Mesenchymal stem cell (in vitro differentiated cells and primary cell): ENCODE results near the gene TMPRSS6.

Experiments
- DNase-seq: peaks from one replicate; pipeline ENCODE4 v3.0.0-alpha.2; 2013
- H2AFZ ChIP-seq: one replicate; pipeline ENCODE4 v1.6.1; 2013; ENCODE audit warnings: low read depth, mild to moderate bottlenecking, control low read depth, inconsistent platforms, low read length, moderate library complexity
- H2AK5ac ChIP-seq: 2 replicates; pipeline ENCODE4 v1.6.1; 2013; ENCODE audit warnings: low read length, moderate library complexity, mild to moderate bottlenecking, inconsistent platforms; ENCODE audit not compliant: severe bottlenecking
- H2BK120ac ChIP-seq: one replicate; pipeline ENCODE4 v1.6.1; 2013; ENCODE audit warnings: low read depth, mild to moderate bottlenecking, inconsistent platforms, low read length, moderate library complexity
- H2BK12ac ChIP-seq, 2 experiments: one replicate each; pipeline ENCODE4 v1.6.1; 2013; ENCODE audit warnings: inconsistent platforms in 2 of 2, low read length in 2 of 2, mild to moderate bottlenecking in 2 of 2, moderate library complexity in 2 of 2, control low read depth in 1 of 2
- H2BK15ac ChIP-seq: one replicate; pipeline ENCODE4 v1.6.1; 2013; ENCODE audit warnings: mild to moderate bottlenecking, low read depth, inconsistent platforms; ENCODE audit not compliant: poor library complexity, severe bottlenecking
- H2BK5ac ChIP-seq: 2 replicates; pipeline ENCODE4 v1.6.1; 2013; ENCODE audit warnings: low read depth, mild to moderate bottlenecking, low read length, control low read depth, inconsistent platforms; ENCODE audit not compliant: poor library complexity, severe bottlenecking
- H3K14ac ChIP-seq, 2 experiments: one replicate each; pipeline ENCODE4 v1.6.1; 2013; ENCODE audit warnings: inconsistent platforms in 2 of 2, low read length in 2 of 2, control low read depth in 1 of 2, mild to moderate bottlenecking in 1 of 2, moderate library complexity in 1 of 2
- H3K18ac ChIP-seq, 2 experiments: one replicate each; pipeline ENCODE4 v1.6.1; 2013; ENCODE audit warnings: inconsistent platforms in 2 of 2, low read length in 2 of 2, control low read depth in 1 of 2, low read depth in 1 of 2, mild to moderate bottlenecking in 1 of 2
- H3K23ac ChIP-seq, 2 experiments: one replicate each; pipeline ENCODE4 v1.6.1; 2013; ENCODE audit warnings: inconsistent platforms in 2 of 2, low read length in 2 of 2, mild to moderate bottlenecking in 2 of 2, moderate library complexity in 2 of 2, control low read depth in 1 of 2
- H3K27ac ChIP-seq: 2 replicates; pipeline ENCODE4 v1.5.1; 2013; ENCODE audit warnings: mild to moderate bottlenecking, moderate library complexity, low read length, control low read depth, inconsistent platforms; ENCODE audit not compliant: poor library complexity, severe bottlenecking
- H3K27me3 ChIP-seq, 2 experiments: 2 replicates each; pipeline versions ENCODE4 v1.6.1 to v1.7.0; 2013; ENCODE audit warnings: low read length in 2 of 2, mild to moderate bottlenecking in 2 of 2, moderate library complexity in 2 of 2, control low read depth in 1 of 2, inconsistent platforms in 1 of 2; ENCODE audit not compliant: control insufficient read depth in 1 of 2, insufficient read depth in 1 of 2
- H3K36me3 ChIP-seq, 2 experiments: 2 replicates each; pipeline versions ENCODE4 v1.6.1 to v1.7.0; 2013; ENCODE audit warnings: low read length in 2 of 2, control low read depth in 1 of 2, inconsistent platforms in 1 of 2, low read depth in 1 of 2, mild to moderate bottlenecking in 1 of 2; ENCODE audit not compliant: insufficient read depth in 2 of 2, control insufficient read depth in 1 of 2
- H3K4ac ChIP-seq, 2 experiments: one replicate each; pipeline ENCODE4 v1.6.1; 2013; ENCODE audit warnings: inconsistent platforms in 2 of 2, low read length in 2 of 2, mild to moderate bottlenecking in 2 of 2, moderate library complexity in 2 of 2, control low read depth in 1 of 2, low read depth in 1 of 2
- H3K4me1 ChIP-seq: 2 replicates; pipeline ENCODE4 v1.6.1; 2013; ENCODE audit warnings: low read depth, low read length, control low read depth; ENCODE audit not compliant: control insufficient read depth, insufficient read depth
- H3K4me2 ChIP-seq: 2 replicates; pipeline ENCODE4 v1.6.1; 2013; ENCODE audit warnings: low read length, mild to moderate bottlenecking, inconsistent platforms; ENCODE audit not compliant: poor library complexity, severe bottlenecking
- H3K4me3 ChIP-seq, 2 experiments: 2 replicates each; pipeline versions ENCODE4 v1.5.1 to v1.7.0; 2013; ENCODE audit warnings: low read length in 2 of 2, mild to moderate bottlenecking in 2 of 2, control low read depth in 1 of 2, low read depth in 1 of 2; ENCODE audit not compliant: insufficient read depth in 1 of 2
- H3K79me1 ChIP-seq: replicated peaks from 2 replicates; pipeline ENCODE4 v1.6.1; 2013; ENCODE audit warnings: mild to moderate bottlenecking, control low read depth, low read length, inconsistent platforms; ENCODE audit not compliant: poor library complexity, severe bottlenecking
- H3K9ac ChIP-seq: 2 replicates; pipeline ENCODE4 v1.7.0; 2013; ENCODE audit warnings: mild to moderate bottlenecking, low read length, moderate library complexity
- H3K9me3 ChIP-seq: 2 replicates; pipeline ENCODE4 v1.7.0; 2013; ENCODE audit warnings: mild to moderate bottlenecking, low read length; ENCODE audit not compliant: control insufficient read depth
- H4K8ac ChIP-seq: one replicate; pipeline ENCODE4 v1.6.1; 2013; ENCODE audit warnings: inconsistent platforms, mild to moderate bottlenecking, low read length, moderate library complexity
- H4K91ac ChIP-seq: one replicate; pipeline ENCODE4 v1.6.1; 2013; ENCODE audit warnings: mild to moderate bottlenecking, low read length, inconsistent platforms
- whole genome bisulfite sequencing: methylation state at CpG from one replicate; pipeline ENCODE4 v1.1.7; 2013; ENCODE audit warnings: mixed read lengths; 5-methylcytosine and 5-hydroxymethylcytosine counted together

TMPRSS6 gene

DNA sequence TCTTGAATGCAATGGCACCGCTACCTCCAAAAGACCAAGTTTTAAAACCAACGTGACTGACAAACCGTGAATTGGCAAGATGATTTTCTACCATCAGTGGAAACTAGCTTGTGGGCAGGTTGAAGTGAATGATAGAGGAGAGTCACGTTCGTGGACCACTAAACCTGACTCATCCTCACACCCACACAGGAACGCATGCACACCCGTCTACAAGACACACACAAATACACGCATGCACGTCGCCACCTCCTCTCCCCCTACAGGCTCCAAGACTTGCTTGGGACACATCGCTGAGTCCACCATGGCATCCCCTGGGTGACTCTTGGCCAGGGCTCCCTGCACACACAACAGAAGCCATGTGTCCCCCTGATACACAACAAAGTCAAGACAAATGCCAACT is 14.4 kb downstream of the TMPRSS6 start:
- no peak overlapping the region for H2AK5ac ChIP-seq
- H2BK120ac ChIP-seq: no peak overlapping the region
- H3K36me3 ChIP-seq: no peaks in the 10 kb centered on the region
- H3K14ac ChIP-seq: no peak overlapping the region
- peaks cover 45 to 73% of the 10 kb centered on the region in 2 experiments for H3K27me3 ChIP-seq
- H3K9me3 ChIP-seq: no peaks in the 10 kb centered on the region
- no peak overlapping the region for H3K23ac ChIP-seq
- H2BK12ac ChIP-seq: no peak overlapping the region
- H2BK15ac ChIP-seq: no peak overlapping the region
- 87% methylated on average over 9 of the region's 11 CpGs for WGBS
- no peaks in the 10 kb centered on the region for H3K79me1 ChIP-seq
- DNase-seq: no peak
- H3K18ac ChIP-seq: no peak overlapping the region
- no peak overlapping the region for H3K9ac ChIP-seq
- no peak overlapping the region for H3K4me2 ChIP-seq
- H3K27ac ChIP-seq: no peak overlapping the region
- H4K91ac ChIP-seq: no peak overlapping the region
- H2BK5ac ChIP-seq: no peak overlapping the region
- no peak overlapping the region for H4K8ac ChIP-seq
- no peaks in the 10 kb centered on the region for H3K4me1 ChIP-seq
- H3K4ac ChIP-seq: no peak overlapping the region
- H2AFZ ChIP-seq: no peak overlapping the region
- H3K4me3 ChIP-seq: no peak overlapping the region

- Histone ChIP-seq H3K9me3 (no peaks in the 10 kb centered on the region), H3K9ac (no peak overlapping the region), H4K8ac (no peak overlapping the region), H2BK15ac (no peak overlapping the region), H3K79me1 (no peaks in the 10 kb centered on the region), H4K91ac (no peak overlapping the region), H2BK5ac (no peak overlapping the region), H3K27ac (no peak overlapping the region), H2BK120ac (no peak overlapping the region), H3K23ac (no peak overlapping the region), H3K4me2 (no peak overlapping the region), H3K4me3 (no peak overlapping the region), H3K4me1 (no peaks in the 10 kb centered on the region), H3K36me3 (no peaks in the 10 kb centered on the region), H2BK12ac (no peak overlapping the region), H3K14ac (no peak overlapping the region), H3K4ac (no peak overlapping the region), H2AFZ (no peak overlapping the region), H3K27me3 (peaks cover 50 to 69% of the 10 kb centered on the region in 2 experiments), H3K18ac (no peak overlapping the region), H2AK5ac (no peak overlapping the region)
- no peak for DNase-seq
- WGBS: 57% methylated on average over 1 of the region's 1 CpG
Measured at GRCh38 chr22:37094239-37094638, 15.3 kb downstream of the TMPRSS6 start.

DNA sequence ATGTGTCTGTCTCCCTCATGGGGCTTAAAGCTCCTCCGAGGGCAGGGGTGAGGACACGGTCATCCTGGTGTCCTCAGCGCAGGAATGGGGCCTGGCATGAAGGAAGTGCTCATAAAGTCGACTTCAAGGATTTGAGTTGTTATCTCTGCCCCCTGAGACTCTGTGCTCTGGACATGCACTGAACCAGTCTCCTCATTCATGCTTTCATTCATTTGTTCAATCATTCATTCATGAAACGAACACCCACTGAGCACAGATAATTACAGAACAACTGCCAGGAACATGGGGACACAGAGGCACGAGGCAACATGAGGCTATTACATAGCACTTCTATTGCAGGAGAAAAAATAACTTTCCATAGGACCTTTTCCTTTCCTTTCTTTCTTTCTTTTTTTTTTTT is 16.5 kb downstream of the TMPRSS6 start:
- Histone ChIP-seq H3K9ac (no peak overlapping the region), H2AK5ac (no peak overlapping the region), H3K4ac (no peak overlapping the region), H4K91ac (no peak overlapping the region), H3K14ac (no peak overlapping the region), H2BK12ac (no peak overlapping the region), H3K4me1 (no peaks in the 10 kb centered on the region), H2BK5ac (no peak overlapping the region), H2BK120ac (no peak overlapping the region), H3K4me2 (no peak overlapping the region), H3K27ac (no peak overlapping the region), H3K79me1 (no peaks in the 10 kb centered on the region), H3K36me3 (no peaks in the 10 kb centered on the region), H3K23ac (no peak overlapping the region), H2BK15ac (no peak overlapping the region), H3K9me3 (no peaks in the 10 kb centered on the region), H3K4me3 (no peak overlapping the region), H3K27me3 (peaks cover 43 to 69% of the 10 kb centered on the region in 2 experiments), H2AFZ (no peak overlapping the region), H3K18ac (no peak overlapping the region), H4K8ac (no peak overlapping the region)
- WGBS: 74% methylated on average over 6 of the region's 6 CpGs
- DNase-seq: no peak

DNA sequence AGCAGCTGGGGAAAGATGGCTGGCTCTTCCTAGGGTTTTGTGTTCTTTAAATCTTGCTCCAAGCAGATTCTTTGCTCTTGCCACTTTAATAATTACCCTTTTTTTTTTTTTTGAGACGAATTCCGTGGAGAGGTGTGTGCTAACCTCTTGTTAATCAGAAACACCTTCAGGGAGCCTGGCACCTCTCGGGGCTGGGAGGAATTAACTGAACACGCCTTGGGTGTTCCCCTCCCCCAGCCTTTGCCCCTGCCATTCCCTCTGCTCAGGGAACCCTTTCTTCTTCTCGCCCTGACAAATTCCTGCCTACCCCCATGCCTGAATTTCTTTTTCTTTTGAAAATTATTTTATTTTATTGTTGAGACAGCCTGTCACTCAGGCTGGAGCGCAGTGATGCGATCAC is 17.5 kb downstream of the TMPRSS6 start:
- H2AK5ac ChIP-seq: no peak overlapping the region
- WGBS: 74% methylated on average over 6 of the region's 7 CpGs
- no peak overlapping the region for H3K9ac ChIP-seq

More for the DNA sequence above, 17.5 kb downstream of the TMPRSS6 start:
- no peak overlapping the region for H2BK120ac ChIP-seq
- no peak overlapping the region for H3K27ac ChIP-seq
- H3K4me1 ChIP-seq: no peaks in the 10 kb centered on the region
- no peaks in the 10 kb centered on the region for H3K36me3 ChIP-seq
- no peak overlapping the region for H3K4me2 ChIP-seq
- H3K23ac ChIP-seq: no peak overlapping the region
- no peak overlapping the region for H3K4ac ChIP-seq
- no peak overlapping the region for H3K4me3 ChIP-seq
- H3K79me1 ChIP-seq: no peaks in the 10 kb centered on the region
- DNase-seq: no peak
- no peak overlapping the region for H4K91ac ChIP-seq
- H2BK12ac ChIP-seq: no peak overlapping the region
- H2AFZ ChIP-seq: no peak overlapping the region
- no peak overlapping the region for H3K14ac ChIP-seq
- peaks cover 47 to 71% of the 10 kb centered on the region in 2 experiments for H3K27me3 ChIP-seq
- H3K18ac ChIP-seq: no peak overlapping the region
- no peak overlapping the region for H4K8ac ChIP-seq
- no peaks in the 10 kb centered on the region for H3K9me3 ChIP-seq
- no peak overlapping the region for H2BK15ac ChIP-seq
- no peak overlapping the region for H2BK5ac ChIP-seq
